K562 (cell line): ENCODE data around the gene FAM131C. TPM values are rescaled to one million over a fixed set of nuclear protein-coding genes. Genes with fewer than 3 reads are reported as not detected.
"Not testable (repeated sequence)": the region's sequence is repeated elsewhere in the genome, so short reads cannot be mapped to it uniquely, and the experiment has no call there.

ENCODE experiments used
- ATAC-seq: fragments of 200-7000 bp; cut with Tn5 transposase; 3 replicates; pipeline ENCODE4 v1.9.1; 2020; ENCODE audit warnings: moderate library complexity
- BruUV-seq: library from RNA; stranded (reverse); fragments of 400-500 nt; replicated peaks from 2 replicates; lab custom pipeline; 2021; lab: Mats Ljungman, UMichigan
- CTCF ChIA-PET: fragments of 300-600 bp; formaldehyde crosslinking; extraction: SDS; loops from one replicate; lab custom pipeline; 2021; ENCODE audit warnings: low intra/inter-chr PET ratio; lab: Yijun Ruan, JAX
- POLR2A ChIA-PET: fragments of 300-600, 350-650 bp; sonication (Branson Sonifier 250); formaldehyde crosslinking; extraction: SDS; loops from one replicate; lab custom pipeline; 2021; ENCODE audit warnings: antibody characterized with exemption, inconsistent platforms; lab: Yijun Ruan, JAX
- DNase-seq, 4 experiments: peaks; one replicate each; pipeline versions ENCODE4 v3.0.0 to v3.0.0-alpha.2; 2011 to 2018; ENCODE audit warnings: low spot score in 3 of 4, mixed read lengths in 3 of 4; ENCODE audit errors: extremely low read depth in 1 of 4
- FAIRE-seq: peaks from 2 replicates; lab custom pipeline; 2011; peaks lifted over from hg19 to GRCh38; lab: Jason Lieb, UNC
- H2AFZ ChIP-seq: 2 replicates; pipeline ENCODE4 v1.6.0; 2011; ENCODE audit warnings: low read depth, low read length, control low read depth, inconsistent platforms
- H3K27ac ChIP-seq: fragments of 200-600 bp; 3 replicates; pipeline ENCODE4 v1.8.0; 2011; ENCODE audit warnings: low read depth, mild to moderate bottlenecking, control low read depth, inconsistent platforms, low read length, moderate library complexity, mixed read lengths; ENCODE audit errors: extremely low read depth
- H3K27me3 ChIP-seq, 2 experiments: fragments of 300-600 bp in 1 of 2; 2 replicates in 1 of 2; 3 replicates in 1 of 2; pipeline versions ENCODE4 v1.6.0 to v1.8.0; 2011; ENCODE audit warnings: inconsistent platforms in 2 of 2, low read length in 2 of 2, mild to moderate bottlenecking in 1 of 2, mixed read lengths in 1 of 2, moderate library complexity in 1 of 2; ENCODE audit not compliant: control insufficient read depth in 2 of 2, insufficient read depth in 2 of 2
- H3K36me3 ChIP-seq: fragments of 300-600 bp; 3 replicates; pipeline ENCODE4 v1.8.0; 2011; ENCODE audit warnings: mild to moderate bottlenecking, low read length, inconsistent platforms; ENCODE audit not compliant: control insufficient read depth, insufficient read depth
- H3K4me1 ChIP-seq, 2 experiments: fragments of 200-600 bp in 1 of 2; replicated peaks in 1 of 2; 2 replicates in 1 of 2; 3 replicates in 1 of 2; pipeline versions ENCODE4 v1.5.1 to v1.8.0; 2011; ENCODE audit warnings: inconsistent platforms in 2 of 2, low read length in 2 of 2, mild to moderate bottlenecking in 1 of 2, mixed read lengths in 1 of 2, moderate library complexity in 1 of 2; ENCODE audit not compliant: control insufficient read depth in 2 of 2, insufficient read depth in 2 of 2
- H3K4me2 ChIP-seq: 2 replicates; pipeline ENCODE4 v1.6.1; 2011; ENCODE audit warnings: low read length, control low read depth, inconsistent platforms, mixed read lengths; ENCODE audit not compliant: insufficient read depth
- H3K4me3 ChIP-seq: fragments of 200-600 bp; sonication (generic), shearing (Covaris generic); 2 replicates; pipeline ENCODE4 v1.5.1; 2016; ENCODE audit warnings: control low read depth, inconsistent platforms
- H3K79me2 ChIP-seq: fragments of 200-600 bp; 3 replicates; pipeline ENCODE4 v1.8.0; 2011; ENCODE audit warnings: low read length, inconsistent platforms; ENCODE audit not compliant: control insufficient read depth, insufficient read depth
- H3K9ac ChIP-seq, 2 experiments: 2 replicates each; pipeline versions ENCODE4 v1.6.0 to v1.6.1; 2011; ENCODE audit warnings: low read depth in 2 of 2, low read length in 2 of 2, control low read depth in 1 of 2, inconsistent platforms in 1 of 2, mild to moderate bottlenecking in 1 of 2, mixed read lengths in 1 of 2; ENCODE audit not compliant: insufficient read depth in 1 of 2
- H3K9me1 ChIP-seq: one replicate; pipeline ENCODE4 v1.6.0; 2011; ENCODE audit warnings: inconsistent platforms, mild to moderate bottlenecking, low read length, moderate library complexity; ENCODE audit not compliant: control insufficient read depth, insufficient read depth
- H3K9me3 ChIP-seq: replicated peaks from 2 replicates; pipeline ENCODE4 v1.5.1; 2011; ENCODE audit warnings: low read depth, low read length, inconsistent platforms; ENCODE audit not compliant: control insufficient read depth, insufficient read depth
- H4K20me1 ChIP-seq: replicated peaks from 2 replicates; pipeline ENCODE4 v1.6.1; 2011; ENCODE audit warnings: low read length, inconsistent platforms, mixed read lengths; ENCODE audit not compliant: control insufficient read depth, insufficient read depth
- CTCF ChIP-seq, 3 experiments: IDR thresholded peaks in 2 of 3; conservative IDR thresholded peaks in 1 of 3; 2 replicates each; pipeline ENCODE4 v1.5.1; 2011 to 2012; ENCODE audit warnings: low read length in 3 of 3, mild to moderate bottlenecking in 3 of 3, control low read depth in 2 of 3, improper control_type of control experiment in 1 of 3, inconsistent platforms in 1 of 3, low read depth in 1 of 3, mixed read lengths in 1 of 3, moderate library complexity in 1 of 3; ENCODE audit not compliant: insufficient read depth in 2 of 3
- GTF2A2 ChIP-seq: IDR thresholded peaks from 2 replicates; pipeline ENCODE4 v1.6.1; 2016; ENCODE audit warnings: mild to moderate bottlenecking, missing genetic modification characterization, missing compliant biosample characterization
- ZFP1 ChIP-seq: fragments of 450-650 bp; formaldehyde crosslinking; IDR thresholded peaks from 2 replicates; pipeline ENCODE4 v1.4.0; 2020; ENCODE audit warnings: mild to moderate bottlenecking, mixed read lengths
- WGBS: fragments of 100-300 bp; shearing (Covaris generic); methylation state at CpG from one replicate; pipeline ENCODE4 v1.1.6; 2016; ENCODE audit warnings: low coverage, mixed read lengths; ENCODE audit not compliant: insufficient coverage; ENCODE audit errors: missing lambda C conversion rate; 5-methylcytosine and 5-hydroxymethylcytosine counted together
- in situ Hi-C: fragments of 300-500 bp; cut with MboI; formaldehyde crosslinking; loops from 4 replicates; pipeline ENCODE4 v1.15.0; 2018; ENCODE audit warnings: inconsistent platforms, mixed read lengths
- intact Hi-C: fragments of 100-400 bp; cut with micrococcal nuclease; formaldehyde crosslinking; loops from 2 replicates; pipeline ENCODE4 v1.14.2; 2022
- polyA plus RNA-seq, 8 experiments: library from polyadenylated mRNA; depleted of rRNA in 4 of 8; stranded (reverse) in 5 of 8; unstranded in 3 of 8; fragments of >200 nt; fragmentation: Nextera tagmentation in 2 of 8; fragmentation: Illumina TruSeq in 1 of 8; extraction: Ambion mirVana in 2 of 8; extraction: Trizol in 1 of 8; gene quantifications; 2 replicates each; pipeline versions ENCODE4 v1.2.1 to v1.2.3, GENCODE V29; 2011 to 2014; ENCODE audit warnings: inconsistent platforms in 1 of 8, missing spikeins in 1 of 8
- total RNA-seq, 7 experiments: library from RNA; depleted of rRNA in 6 of 7; stranded (reverse); fragments of >200 nt in 6 of 7; fragmentation: Illumina TruSeq in 2 of 7; extraction: Trizol in 2 of 7; gene quantifications; 2 replicates each; pipeline versions ENCODE4 v1.2.1 to v1.2.3, GENCODE V29; 2011 to 2021; ENCODE audit warnings: low replicate concordance in 1 of 7
- TF ChIP-seq, protein P1 (sequence below): sonication (generic); formaldehyde crosslinking; IDR thresholded peaks from 2 replicates; pipeline ENCODE4 v1.8.0; 2022; ENCODE audit warnings: mild to moderate bottlenecking, missing genetic modification reagents
- TF ChIP-seq, protein P2 (sequence below): fragments of 450-650 bp; IDR thresholded peaks from 2 replicates; pipeline ENCODE4 v1.6.1; 2016; ENCODE audit warnings: mild to moderate bottlenecking
- TF ChIP-seq, protein P3 (sequence below): fragments of 250-450 bp; sonication (Bioruptor Pico); IDR thresholded peaks from 2 replicates; pipeline ENCODE4 v1.5.0; 2020; ENCODE audit warnings: mild to moderate bottlenecking

The FAM131C gene
- total and polyA plus RNA-seq, 9 of the 15 experiments (the other 6 are each of a cell fraction or from before 2014, with no cell fraction given) = 0.10 to 0.29 (median 0.16) TPM; not detected in 6

GRCh38 chr1:16039871-16040270 is 33.6 kb downstream of the FAM131C start:
- H3K9me3 ChIP-seq, H3K27ac ChIP-seq, in situ Hi-C loops, H3K4me3 ChIP-seq, POLR2A ChIA-PET, ATAC-seq, CTCF ChIA-PET, FAIRE-seq, BruUV-seq, H3K36me3 ChIP-seq, DNase-seq, intact Hi-C loops, H2AFZ ChIP-seq, H3K27me3 ChIP-seq, H3K79me2 ChIP-seq, H3K9me1 ChIP-seq, H3K4me2 ChIP-seq, H4K20me1 ChIP-seq, H3K9ac ChIP-seq: not testable (repeated sequence)
- WGBS = 43% methylated on average over 6 of the region's 8 CpGs
- peaks cover 0 to 45% of the 10 kb centered on the region in 2 experiments; a peak in 3 of 5 replicates for H3K4me1 ChIP-seq

DNA sequence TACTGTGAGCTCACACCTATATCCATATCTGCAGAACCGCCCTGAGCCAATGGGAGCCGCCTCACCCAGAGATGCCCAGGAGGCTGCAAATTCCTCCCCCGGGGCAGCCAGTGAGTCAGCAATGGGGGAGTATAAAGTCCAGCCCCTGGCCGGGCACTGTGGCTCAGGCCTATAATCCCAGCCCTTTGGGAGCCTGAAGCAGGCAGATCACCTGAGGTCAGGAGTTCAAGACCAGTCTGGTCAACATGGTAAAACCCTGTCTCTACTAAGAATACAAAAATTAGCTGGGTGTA is 34.9 kb downstream of the FAM131C start:
- Histone ChIP-seq H3K4me1 (peaks cover 0 to 32% of the 10 kb centered on the region in 2 experiments; a peak in 3 of 5 replicates), H3K27me3 (no peaks in the 10 kb centered on the region), H3K4me3 (no peak overlapping the region), H3K9ac (no peak overlapping the region), H3K9me1 (no peaks in the 10 kb centered on the region), H3K27ac (no peak overlapping the region), H3K9me3 (no peaks in the 10 kb centered on the region), H4K20me1 (no peaks in the 10 kb centered on the region), H3K4me2 (no peak overlapping the region), H3K79me2 (no peaks in the 10 kb centered on the region), H3K36me3 (no peaks in the 10 kb centered on the region), H2AFZ (no peak overlapping the region)
- no TSS peak for BruUV-seq
- FAIRE-seq (no peak), DNase-seq (peak in 2 of 4 experiments; percentile 62 to 63), ATAC-seq (no peak)
- 12% methylated on average over 4 of the region's 4 CpGs for WGBS
- CTCF ChIA-PET = no interaction called here
- in situ Hi-C loops = no loop called here
- POLR2A ChIA-PET = interaction anchor here (0.6 to 1.2 kb wide), 4 partner anchors 10 to 120 kb away, joined by 3 to 4 read pairs (median 3); no protein-coding TSS in a partner anchor
- intact Hi-C loops = no loop called here
- TF ChIP-seq ZFP1 (CRISPR knock-in tag) (no peak), GTF2A2 (no peak), CTCF (IDR thresholded peaks at IDR 0.05 in 2 of 3, conservative IDR thresholded peaks at IDR 0.05 in 1 of 3; ENCODE audit: insufficient read depth in 2 of 3, low read depth in 1 of 3, low read length in 3 of 3) (no peak)
- TF ChIP-seq, protein P1, sequence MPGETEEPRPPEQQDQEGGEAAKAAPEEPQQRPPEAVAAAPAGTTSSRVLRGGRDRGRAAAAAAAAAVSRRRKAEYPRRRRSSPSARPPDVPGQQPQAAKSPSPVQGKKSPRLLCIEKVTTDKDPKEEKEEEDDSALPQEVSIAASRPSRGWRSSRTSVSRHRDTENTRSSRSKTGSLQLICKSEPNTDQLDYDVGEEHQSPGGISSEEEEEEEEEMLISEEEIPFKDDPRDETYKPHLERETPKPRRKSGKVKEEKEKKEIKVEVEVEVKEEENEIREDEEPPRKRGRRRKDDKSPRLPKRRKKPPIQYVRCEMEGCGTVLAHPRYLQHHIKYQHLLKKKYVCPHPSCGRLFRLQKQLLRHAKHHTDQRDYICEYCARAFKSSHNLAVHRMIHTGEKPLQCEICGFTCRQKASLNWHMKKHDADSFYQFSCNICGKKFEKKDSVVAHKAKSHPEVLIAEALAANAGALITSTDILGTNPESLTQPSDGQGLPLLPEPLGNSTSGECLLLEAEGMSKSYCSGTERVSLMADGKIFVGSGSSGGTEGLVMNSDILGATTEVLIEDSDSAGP (CRISPR knock-in tag) = no peak
- TF ChIP-seq, protein P2, sequence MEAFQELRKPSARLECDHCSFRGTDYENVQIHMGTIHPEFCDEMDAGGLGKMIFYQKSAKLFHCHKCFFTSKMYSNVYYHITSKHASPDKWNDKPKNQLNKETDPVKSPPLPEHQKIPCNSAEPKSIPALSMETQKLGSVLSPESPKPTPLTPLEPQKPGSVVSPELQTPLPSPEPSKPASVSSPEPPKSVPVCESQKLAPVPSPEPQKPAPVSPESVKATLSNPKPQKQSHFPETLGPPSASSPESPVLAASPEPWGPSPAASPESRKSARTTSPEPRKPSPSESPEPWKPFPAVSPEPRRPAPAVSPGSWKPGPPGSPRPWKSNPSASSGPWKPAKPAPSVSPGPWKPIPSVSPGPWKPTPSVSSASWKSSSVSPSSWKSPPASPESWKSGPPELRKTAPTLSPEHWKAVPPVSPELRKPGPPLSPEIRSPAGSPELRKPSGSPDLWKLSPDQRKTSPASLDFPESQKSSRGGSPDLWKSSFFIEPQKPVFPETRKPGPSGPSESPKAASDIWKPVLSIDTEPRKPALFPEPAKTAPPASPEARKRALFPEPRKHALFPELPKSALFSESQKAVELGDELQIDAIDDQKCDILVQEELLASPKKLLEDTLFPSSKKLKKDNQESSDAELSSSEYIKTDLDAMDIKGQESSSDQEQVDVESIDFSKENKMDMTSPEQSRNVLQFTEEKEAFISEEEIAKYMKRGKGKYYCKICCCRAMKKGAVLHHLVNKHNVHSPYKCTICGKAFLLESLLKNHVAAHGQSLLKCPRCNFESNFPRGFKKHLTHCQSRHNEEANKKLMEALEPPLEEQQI = no peak
- TF ChIP-seq, protein P3, sequence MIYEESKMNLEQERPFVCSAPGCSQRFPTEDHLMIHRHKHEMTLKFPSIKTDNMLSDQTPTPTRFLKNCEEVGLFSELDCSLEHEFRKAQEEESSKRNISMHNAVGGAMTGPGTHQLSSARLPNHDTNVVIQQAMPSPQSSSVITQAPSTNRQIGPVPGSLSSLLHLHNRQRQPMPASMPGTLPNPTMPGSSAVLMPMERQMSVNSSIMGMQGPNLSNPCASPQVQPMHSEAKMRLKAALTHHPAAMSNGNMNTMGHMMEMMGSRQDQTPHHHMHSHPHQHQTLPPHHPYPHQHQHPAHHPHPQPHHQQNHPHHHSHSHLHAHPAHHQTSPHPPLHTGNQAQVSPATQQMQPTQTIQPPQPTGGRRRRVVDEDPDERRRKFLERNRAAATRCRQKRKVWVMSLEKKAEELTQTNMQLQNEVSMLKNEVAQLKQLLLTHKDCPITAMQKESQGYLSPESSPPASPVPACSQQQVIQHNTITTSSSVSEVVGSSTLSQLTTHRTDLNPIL = no peak
